IPS-11a (cell line): ENCODE measurements around the gene AHNAK.
"Not testable (repeated sequence)": the region's sequence is repeated elsewhere in the genome, so short reads cannot be mapped to it uniquely, and the experiment has no call there.

Source experiments
- H3K4me3 ChIP-seq: one replicate; pipeline ENCODE4 v1.5.1; 2013; ENCODE audit warnings: low read depth, low read length, control low read depth

Gene AHNAK

DNA sequence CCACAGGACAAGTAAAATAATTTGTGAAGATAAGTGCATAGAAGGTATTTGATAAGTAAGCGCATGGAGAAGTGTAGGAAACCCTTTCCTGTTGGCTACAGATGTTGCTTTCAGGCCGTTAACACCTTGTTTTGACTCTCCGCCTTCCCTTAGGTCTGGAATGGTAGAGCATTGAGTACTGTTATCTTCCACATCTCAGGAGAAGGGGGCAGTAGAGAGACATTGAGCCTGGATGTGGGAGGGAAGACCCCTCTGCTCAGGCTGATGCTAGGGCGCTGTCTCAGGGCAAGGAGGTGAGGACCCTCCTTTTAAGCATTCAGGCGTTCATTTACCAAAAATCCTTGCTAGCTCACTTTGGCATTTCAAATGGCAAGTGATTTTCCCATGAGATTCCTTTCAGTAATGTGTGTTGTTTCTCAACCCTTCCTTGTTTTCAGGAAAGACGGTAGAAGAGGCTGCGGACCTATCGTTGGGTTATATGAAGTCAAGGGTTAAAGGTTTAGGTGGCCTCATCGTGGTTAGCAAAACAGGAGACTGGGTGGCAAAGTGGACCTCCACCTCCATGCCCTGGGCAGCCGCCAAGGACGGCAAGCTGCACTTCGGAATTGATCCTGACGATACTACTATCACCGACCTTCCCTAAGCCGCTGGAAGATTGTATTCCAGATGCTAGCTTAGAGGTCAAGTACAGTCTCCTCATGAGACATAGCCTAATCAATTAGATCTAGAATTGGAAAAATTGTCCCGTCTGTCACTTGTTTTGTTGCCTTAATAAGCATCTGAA, 154.8 kb downstream of the AHNAK start:
- H3K4me3 ChIP-seq = no peak overlapping the region

DNA sequence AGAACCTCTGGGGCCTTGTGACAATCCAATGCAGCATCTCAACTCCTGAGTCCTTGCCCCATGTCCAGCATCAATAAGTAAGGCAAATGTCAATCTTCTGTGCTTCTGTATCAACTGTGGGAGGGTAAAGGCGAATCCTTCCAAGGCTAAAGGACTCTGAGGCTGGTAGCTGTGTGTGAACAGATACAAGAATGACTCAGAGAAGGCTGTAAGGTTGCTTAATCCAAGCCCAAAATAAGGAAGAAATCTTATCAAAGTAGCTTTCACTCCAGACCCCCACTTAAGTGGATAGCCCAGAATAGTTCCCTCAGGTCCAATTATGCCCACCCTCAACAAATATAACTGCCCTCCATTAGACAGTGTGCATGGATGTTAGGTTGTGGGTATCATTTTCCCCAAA, 155.9 kb downstream of the AHNAK start:
- no peak overlapping the region for H3K4me3 ChIP-seq

DNA sequence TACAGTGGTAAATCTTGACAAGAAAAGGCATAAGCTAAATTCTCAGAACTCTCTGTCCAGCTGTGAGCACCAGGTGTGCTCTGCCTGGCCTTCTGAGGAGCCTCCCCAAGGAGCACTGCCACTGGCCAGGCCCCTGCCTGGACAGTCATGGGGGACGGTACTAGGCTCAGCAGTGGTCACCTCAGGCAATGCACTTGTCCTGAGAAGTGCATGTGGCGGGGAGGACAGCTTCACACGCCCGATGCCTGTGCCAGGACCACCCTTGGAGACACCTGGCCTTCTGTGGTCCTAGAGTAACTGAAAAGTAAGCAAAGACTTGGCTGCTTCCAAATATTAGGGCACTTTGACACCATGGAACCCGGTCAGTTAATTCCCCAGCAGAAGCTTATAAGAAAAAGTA, 156.4 kb downstream of the AHNAK start:
- no peak overlapping the region for H3K4me3 ChIP-seq

DNA sequence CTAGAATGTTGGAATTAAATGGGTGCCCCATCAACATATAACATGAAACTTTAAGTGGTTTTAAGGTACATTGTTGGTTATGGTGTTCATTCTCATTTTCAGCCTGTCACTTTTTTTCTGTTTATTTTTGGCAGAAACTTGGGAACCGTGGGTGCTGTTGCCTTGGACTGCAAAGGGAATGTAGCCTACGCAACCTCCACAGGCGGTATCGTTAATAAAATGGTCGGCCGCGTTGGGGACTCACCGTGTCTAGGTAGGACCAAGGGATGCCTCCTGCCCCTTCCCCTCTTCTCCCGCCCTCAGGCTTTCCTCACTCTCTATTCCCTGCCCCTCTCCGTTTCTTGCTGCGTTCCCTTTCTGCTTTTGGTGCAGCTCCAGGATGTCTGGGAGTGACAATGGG, 157.6 kb downstream of the AHNAK start:
- H3K4me3 ChIP-seq = no peak overlapping the region

DNA sequence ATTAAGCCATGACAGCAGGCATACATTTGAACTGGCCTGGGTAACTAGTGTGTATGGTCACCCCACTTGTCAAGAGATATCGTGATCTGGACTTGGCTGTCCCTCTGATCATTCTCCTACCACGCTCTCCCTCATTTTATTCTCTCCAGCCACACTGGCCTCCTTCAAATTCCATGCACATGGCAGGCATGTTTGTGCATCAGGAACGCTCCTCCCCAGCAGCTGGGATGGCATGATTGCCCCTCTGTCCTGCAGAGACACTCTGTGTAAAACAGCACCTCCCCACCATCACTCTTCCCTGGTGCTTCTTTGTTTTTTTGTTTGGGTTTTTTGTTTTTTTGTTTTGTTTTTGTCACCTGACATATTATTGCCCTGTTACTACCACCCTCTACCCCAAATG, 159.2 kb downstream of the AHNAK start:
- H3K4me3 ChIP-seq = no peak overlapping the region

DNA sequence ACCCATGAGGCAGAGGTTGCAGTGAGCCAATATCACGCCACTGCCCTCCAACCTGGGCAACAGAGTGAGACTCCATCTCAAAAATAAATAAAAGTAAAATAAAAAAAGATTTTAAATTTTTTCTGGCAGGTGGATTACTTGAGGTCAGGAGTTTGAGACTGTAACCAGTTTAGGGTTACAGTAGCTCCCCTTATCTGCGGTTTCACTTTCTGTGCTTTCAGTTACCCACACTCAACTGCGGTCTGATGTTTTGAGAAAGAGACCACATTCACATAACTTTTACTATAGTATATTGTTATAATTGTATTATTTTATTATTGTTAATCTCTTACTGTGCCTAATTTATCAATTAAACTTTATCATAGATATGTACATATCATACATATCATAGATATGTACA, 160.5 kb downstream of the AHNAK start:
- H3K4me3 ChIP-seq = not testable (repeated sequence)

DNA sequence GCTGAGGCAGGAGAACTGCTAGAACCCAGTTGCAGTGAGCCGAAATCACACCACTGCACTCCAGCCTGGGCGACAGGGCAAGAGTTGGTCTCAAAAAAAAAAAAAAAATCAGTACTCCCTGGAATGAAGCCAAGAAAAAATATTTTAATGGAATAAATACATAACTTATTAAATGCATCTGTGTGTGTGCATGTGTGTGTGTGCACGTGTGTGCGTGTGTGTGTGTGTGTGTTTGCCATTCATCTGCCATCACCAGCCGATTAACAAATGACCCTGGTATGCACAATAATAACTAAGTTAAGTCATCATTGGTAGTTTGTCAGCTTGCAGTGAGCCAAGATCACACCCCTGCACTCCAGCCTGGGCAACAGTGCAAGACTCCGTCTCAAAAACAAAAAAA, 162.8 kb downstream of the AHNAK start:
- no peak overlapping the region for H3K4me3 ChIP-seq
